ENCODE measurements around the gene ALS2.

DNA sequence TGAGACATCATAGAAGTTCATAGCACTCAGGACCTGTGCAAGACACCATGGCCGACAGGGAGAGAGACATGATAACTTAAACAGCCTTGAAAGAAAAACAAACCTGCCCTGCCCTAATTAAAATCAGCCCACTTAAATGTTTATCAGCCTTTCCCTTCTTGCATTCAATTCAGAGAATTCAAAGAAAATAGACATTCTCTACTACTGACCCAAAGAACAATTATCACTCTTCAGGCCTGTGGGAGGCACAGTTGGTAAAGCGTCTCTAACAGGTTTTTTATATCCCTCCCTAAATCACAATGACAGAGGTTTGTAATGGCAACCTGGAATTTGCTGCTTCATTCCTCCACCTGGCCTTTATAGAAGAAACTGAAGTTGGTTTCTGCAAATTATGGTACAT is 27.3 kb upstream of the ALS2 start:
- TF ChIP-seq, protein P1, sequence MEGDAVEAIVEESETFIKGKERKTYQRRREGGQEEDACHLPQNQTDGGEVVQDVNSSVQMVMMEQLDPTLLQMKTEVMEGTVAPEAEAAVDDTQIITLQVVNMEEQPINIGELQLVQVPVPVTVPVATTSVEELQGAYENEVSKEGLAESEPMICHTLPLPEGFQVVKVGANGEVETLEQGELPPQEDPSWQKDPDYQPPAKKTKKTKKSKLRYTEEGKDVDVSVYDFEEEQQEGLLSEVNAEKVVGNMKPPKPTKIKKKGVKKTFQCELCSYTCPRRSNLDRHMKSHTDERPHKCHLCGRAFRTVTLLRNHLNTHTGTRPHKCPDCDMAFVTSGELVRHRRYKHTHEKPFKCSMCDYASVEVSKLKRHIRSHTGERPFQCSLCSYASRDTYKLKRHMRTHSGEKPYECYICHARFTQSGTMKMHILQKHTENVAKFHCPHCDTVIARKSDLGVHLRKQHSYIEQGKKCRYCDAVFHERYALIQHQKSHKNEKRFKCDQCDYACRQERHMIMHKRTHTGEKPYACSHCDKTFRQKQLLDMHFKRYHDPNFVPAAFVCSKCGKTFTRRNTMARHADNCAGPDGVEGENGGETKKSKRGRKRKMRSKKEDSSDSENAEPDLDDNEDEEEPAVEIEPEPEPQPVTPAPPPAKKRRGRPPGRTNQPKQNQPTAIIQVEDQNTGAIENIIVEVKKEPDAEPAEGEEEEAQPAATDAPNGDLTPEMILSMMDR (IDR thresholded peaks at IDR 0.05) = no peak
- no peak for TF ChIP-seq POLR2A (IDR thresholded peaks at IDR 0.05)
